Tibial nerve (tissue), 4 donors: ENCODE data around the gene ATP9B. TPM values are rescaled to one million over a fixed set of nuclear protein-coding genes. Genes with fewer than 3 reads are reported as not detected.
A peak's percentile ranks its signal among the peaks of the same experiment; 100 is the strongest.

Experiments used
- DNase-seq, 2 donors: peaks; one replicate each; pipeline ENCODE4 v3.0.0-alpha.2; 2019; ENCODE audit warnings: low spot score in 2 of 2
- H3K27ac ChIP-seq, 4 donors: fragments of 200-600 bp; sonication (generic) in 3 of 4; one replicate each; pipeline ENCODE4 v1.5.1; 2017 to 2019; ENCODE audit warnings: mild to moderate bottlenecking in 1 of 4
- H3K27me3 ChIP-seq, 2 donors: fragments of 200-600 bp; sonication (generic) in 1 of 2; one replicate each; pipeline versions ENCODE4 v1.5.1 to v1.6.0; 2017 to 2019
- H3K36me3 ChIP-seq, 3 donors: fragments of 200-600 bp; sonication (generic); one replicate each; pipeline ENCODE4 v1.5.1; 2018 to 2019
- H3K4me1 ChIP-seq, 4 donors: fragments of 200-600 bp; sonication (generic) in 3 of 4; one replicate each; pipeline ENCODE4 v1.5.1; 2017 to 2019
- H3K4me3 ChIP-seq, 4 donors: fragments of 200-600 bp; sonication (generic) in 3 of 4; one replicate each; pipeline ENCODE4 v1.5.1; 2017 to 2019; ENCODE audit warnings: mild to moderate bottlenecking in 1 of 4, moderate library complexity in 1 of 4
- H3K9me3 ChIP-seq, 4 donors: fragments of 200-600 bp; sonication (generic) in 3 of 4; one replicate each; pipeline ENCODE4 v1.5.1; 2017 to 2019
- EP300 ChIP-seq, 2 donors: sonication (generic); formaldehyde crosslinking; IDR thresholded peaks; one replicate each; pipeline ENCODE4 v1.6.1; 2017; ENCODE audit warnings: antibody characterized with exemption in 2 of 2, mild to moderate bottlenecking in 1 of 2
- POLR2A ChIP-seq, 2 donors: fragments of 450-650 bp; IDR thresholded peaks; one replicate each; pipeline ENCODE4 v1.6.1; 2017; ENCODE audit warnings: antibody characterized with exemption in 2 of 2, mild to moderate bottlenecking in 2 of 2, moderate library complexity in 2 of 2
- WGBS, 2 donors: methylation state at CpG; one replicate each; pipeline ENCODE4 v1.1.5; 2018; 5-methylcytosine and 5-hydroxymethylcytosine counted together
- total RNA-seq, 4 donors: library from RNA; depleted of rRNA; stranded (reverse); fragments of >200 nt; gene quantifications; one replicate each; pipeline ENCODE4 v1.1.0, GENCODE V29; 2016
- TF ChIP-seq, protein P1 (sequence below), 5 experiments: fragments of 200-600 bp in 3 of 5; fragments of 450-650 bp in 2 of 5; sonication (generic) in 3 of 5; IDR thresholded peaks; one replicate each; pipeline ENCODE4 v1.5.1; 2016 to 2019; ENCODE audit warnings: antibody characterized with exemption in 5 of 5, mild to moderate bottlenecking in 3 of 5, moderate library complexity in 2 of 5

ATP9B gene
- total RNA-seq, 4 donors from 2014 or later: 56.9 to 68.7 (median 59.8) TPM

DNA sequence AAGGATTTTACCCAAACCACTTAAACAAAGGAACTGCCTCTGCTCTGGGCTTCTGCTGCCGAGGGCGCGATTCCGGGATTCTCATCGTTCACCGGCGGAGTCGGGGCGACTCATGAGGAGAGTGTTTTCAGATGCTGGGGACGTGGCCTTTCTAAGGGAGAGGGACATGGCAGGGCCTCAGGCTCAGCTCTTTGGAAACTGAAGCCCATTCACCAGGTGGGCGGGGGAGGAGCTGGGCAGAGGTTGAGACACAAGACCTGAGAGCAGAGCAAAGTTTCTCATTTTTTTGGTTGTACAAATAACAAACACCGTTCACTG, 356.3 kb downstream of the ATP9B start:
- H3K36me3 ChIP-seq: peaks cover 0 to 8% (median 0%) of the 10 kb centered on the region in 3 donors
- H3K27ac ChIP-seq: peak overlapping the region in 3 of 4 donors; percentile 40 to 83 (median 79)
- no peak for DNase-seq
- TF ChIP-seq POLR2A (IDR thresholded peaks at IDR 0.05): no peak
- TF ChIP-seq, protein P1, sequence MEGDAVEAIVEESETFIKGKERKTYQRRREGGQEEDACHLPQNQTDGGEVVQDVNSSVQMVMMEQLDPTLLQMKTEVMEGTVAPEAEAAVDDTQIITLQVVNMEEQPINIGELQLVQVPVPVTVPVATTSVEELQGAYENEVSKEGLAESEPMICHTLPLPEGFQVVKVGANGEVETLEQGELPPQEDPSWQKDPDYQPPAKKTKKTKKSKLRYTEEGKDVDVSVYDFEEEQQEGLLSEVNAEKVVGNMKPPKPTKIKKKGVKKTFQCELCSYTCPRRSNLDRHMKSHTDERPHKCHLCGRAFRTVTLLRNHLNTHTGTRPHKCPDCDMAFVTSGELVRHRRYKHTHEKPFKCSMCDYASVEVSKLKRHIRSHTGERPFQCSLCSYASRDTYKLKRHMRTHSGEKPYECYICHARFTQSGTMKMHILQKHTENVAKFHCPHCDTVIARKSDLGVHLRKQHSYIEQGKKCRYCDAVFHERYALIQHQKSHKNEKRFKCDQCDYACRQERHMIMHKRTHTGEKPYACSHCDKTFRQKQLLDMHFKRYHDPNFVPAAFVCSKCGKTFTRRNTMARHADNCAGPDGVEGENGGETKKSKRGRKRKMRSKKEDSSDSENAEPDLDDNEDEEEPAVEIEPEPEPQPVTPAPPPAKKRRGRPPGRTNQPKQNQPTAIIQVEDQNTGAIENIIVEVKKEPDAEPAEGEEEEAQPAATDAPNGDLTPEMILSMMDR (IDR thresholded peaks at IDR 0.05): no peak
- no peak for TF ChIP-seq EP300 (IDR thresholded peaks at IDR 0.05)
- no peaks in the 10 kb centered on the region for H3K9me3 ChIP-seq
- no peak overlapping the region for H3K4me3 ChIP-seq
- no peaks in the 10 kb centered on the region for H3K27me3 ChIP-seq
- H3K4me1 ChIP-seq: peaks cover 4 to 68% (median 29%) of the 10 kb centered on the region in 4 donors
- WGBS, 2 donors: 62 to 69% methylated on average over 12 of the region's 12 CpGs

DNA sequence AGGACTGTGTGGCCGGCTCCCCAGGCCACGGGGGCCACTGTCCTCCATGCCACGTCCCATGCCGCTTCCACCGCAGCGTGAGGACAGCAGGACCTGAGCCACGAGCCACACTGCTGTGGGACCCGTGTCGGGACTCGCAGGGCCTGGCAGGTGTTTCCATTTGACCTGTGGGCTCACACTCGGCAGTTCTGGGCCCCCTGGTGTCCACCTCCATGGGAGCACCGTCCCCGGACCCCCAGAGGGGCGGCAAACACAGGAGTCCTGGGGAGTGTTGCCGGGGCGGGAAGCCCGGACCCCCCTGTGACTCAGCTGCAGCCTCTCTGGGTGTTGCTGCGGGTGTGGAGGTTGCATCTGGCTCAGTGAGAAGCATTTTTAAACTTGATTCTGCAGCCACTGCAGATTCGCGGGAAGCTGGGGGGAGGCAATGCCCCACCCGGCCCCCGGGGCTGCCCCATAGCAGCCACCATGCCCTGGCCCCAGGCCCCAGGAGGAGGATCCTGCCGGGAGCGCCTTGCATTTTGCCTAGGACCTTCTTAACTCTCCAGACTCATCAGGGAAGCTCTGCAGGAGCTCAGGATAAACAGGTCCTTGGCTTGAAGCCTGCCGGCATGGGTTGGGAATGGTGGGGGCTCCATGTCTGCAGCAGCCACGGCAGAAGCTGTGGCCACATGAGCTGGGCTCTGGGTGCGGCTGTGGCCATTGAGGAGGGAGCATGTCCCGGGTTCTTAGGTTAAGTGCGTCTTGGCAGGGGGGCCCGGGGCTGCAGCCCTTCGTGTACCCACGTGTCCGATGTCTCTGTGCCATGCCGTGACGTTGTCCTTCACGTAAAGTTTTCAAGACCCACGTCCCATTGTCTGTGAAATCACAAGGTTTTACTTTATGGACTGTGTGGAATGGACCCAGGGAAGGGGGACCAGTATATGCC, 357.4 kb downstream of the ATP9B start:
- H3K9me3 ChIP-seq: no peaks in the 10 kb centered on the region
- WGBS, 2 donors: 73 to 79% methylated on average over 24 to 35 of the region's 37 CpGs
- peaks cover 4 to 57% (median 25%) of the 10 kb centered on the region in 4 donors for H3K4me1 ChIP-seq
- DNase-seq: no peak
- TF ChIP-seq, protein P1 (IDR thresholded peaks at IDR 0.05): no peak
- TF ChIP-seq POLR2A (IDR thresholded peaks at IDR 0.05) (no peak), EP300 (IDR thresholded peaks at IDR 0.05) (no peak)
- H3K36me3 ChIP-seq: no peaks in the 10 kb centered on the region
- H3K4me3 ChIP-seq: no peak overlapping the region
- no peaks in the 10 kb centered on the region for H3K27me3 ChIP-seq
- H3K27ac ChIP-seq: peak overlapping the region in 1 of 4 donors; percentile 79

DNA sequence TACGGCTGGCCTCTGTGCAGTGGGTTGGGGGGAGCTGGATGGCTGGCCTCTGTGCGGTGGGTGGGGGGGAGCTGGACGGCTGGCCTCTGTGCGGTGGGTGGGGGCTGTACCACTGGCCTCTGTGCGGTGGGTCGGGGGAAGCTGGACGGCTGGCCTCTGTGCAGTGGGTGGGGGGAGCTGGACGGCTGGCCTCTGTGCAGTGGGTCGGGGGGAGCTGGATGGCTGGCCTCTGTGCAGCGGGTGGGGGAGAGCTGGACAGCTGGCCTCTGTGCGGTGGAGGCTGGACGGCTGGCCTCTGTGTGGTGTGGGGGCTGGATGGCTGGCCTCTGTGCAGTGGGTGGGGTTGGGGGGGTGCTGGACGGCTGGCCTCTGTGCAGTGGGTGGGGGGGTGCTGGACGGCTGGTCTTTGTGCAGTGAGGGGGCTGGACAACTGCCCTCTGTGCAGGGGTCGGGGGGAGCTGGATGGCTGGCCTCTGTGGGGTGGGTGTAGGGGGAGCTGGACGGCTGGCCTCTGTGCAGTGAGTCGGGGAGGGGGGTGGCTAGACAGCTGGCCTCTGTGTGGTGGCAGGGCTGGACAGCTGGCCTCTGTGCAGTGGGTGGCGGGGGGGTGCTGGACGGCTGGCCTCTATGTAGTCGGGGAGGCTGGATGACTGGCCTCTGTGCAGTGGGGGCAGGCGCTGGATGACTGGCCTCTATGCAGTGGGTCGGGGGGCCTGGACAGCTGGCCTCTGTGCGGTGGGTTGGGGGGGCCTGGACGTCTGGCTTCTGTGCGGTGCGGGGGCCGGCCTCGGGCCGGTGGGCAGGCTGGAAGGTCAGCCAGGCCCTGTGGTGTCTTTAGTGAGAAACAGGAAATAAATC, 358.4 kb downstream of the ATP9B start:
- DNase-seq: no peak
- WGBS, 2 donors: 39 to 62% methylated on average over 17 of the region's 29 CpGs
- Histone ChIP-seq H3K4me1 (peaks cover 4 to 51% (median 18%) of the 10 kb centered on the region in 4 donors), H3K27me3 (no peaks in the 10 kb centered on the region), H3K9me3 (no peaks in the 10 kb centered on the region), H3K27ac (peak overlapping the region in 2 of 4 donors; percentile 9 to 79), H3K4me3 (no peak overlapping the region), H3K36me3 (peaks cover 0 to 8% (median 0%) of the 10 kb centered on the region in 3 donors)
- TF ChIP-seq, protein P1 (IDR thresholded peaks at IDR 0.05): no peak
- TF ChIP-seq POLR2A (IDR thresholded peaks at IDR 0.05) (no peak), EP300 (IDR thresholded peaks at IDR 0.05) (no peak)

Other genes with a start within 250 kb of the ATP9B start
- gene SALL3, start 89.6 kb upstream of the ATP9B start, total RNA-seq: not detected